ENCODE results near the gene FKBP8.

FKBP8 gene

DNA sequence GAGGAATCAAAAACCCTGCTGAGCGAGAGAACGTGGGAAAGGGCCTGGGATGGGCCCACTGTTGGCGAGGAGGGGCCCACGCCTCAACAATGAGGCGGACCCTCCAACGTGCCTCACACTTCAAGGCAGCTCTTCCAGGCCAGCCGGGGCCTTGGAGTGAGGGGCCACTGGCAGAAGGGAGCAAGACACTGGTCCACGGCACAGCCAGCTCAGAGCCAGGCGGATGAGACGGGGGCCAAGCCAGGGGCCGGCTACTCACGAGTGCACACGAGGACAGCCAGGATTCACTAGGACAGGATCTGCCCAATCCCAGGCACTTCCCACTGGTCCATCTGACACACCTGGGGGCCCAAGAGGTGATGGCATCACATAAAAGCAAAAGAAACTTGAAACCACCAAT is 42.0 kb downstream of the FKBP8 start:
- no peak for DNase-seq

DNA sequence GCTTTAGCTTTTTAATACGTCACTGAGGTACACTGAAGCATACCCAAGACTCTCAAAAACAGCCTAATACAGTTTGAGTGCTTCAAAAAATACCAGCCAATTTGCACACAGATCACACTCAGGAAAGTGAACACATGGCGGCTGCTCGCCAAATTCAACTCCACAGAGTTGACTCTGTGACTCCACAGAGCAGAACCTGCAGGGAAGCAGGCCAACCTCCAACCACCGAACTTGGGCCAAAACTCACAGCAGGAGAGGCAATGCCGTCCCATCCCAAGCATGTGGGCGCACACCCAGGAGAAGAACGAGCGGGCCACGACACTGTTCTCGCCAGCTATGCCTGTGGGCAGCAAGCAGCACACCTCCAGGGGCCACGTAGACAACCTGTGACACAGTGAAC is 42.6 kb downstream of the FKBP8 start:
- no peak for DNase-seq

DNA sequence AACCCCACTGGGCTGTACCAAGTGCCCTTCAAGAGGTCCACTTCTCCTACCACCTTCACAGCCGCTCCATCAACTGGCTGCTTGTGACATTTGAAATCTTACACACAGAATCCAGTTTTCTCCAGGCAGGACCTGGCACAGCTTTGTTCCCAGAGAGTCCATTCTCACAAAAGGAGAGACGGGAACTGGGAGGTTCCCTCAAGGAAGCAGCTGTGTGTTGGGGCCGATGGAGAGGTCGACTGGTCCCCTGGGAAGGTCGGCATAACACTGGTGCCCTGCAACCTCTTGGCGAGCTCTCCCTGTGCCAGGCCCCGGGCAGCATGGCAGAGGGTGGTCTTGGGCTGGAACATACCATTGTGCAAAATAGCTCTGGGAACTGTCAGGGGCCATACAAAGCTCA is 43.0 kb downstream of the FKBP8 start:
- peak; percentile 26 for DNase-seq

DNA sequence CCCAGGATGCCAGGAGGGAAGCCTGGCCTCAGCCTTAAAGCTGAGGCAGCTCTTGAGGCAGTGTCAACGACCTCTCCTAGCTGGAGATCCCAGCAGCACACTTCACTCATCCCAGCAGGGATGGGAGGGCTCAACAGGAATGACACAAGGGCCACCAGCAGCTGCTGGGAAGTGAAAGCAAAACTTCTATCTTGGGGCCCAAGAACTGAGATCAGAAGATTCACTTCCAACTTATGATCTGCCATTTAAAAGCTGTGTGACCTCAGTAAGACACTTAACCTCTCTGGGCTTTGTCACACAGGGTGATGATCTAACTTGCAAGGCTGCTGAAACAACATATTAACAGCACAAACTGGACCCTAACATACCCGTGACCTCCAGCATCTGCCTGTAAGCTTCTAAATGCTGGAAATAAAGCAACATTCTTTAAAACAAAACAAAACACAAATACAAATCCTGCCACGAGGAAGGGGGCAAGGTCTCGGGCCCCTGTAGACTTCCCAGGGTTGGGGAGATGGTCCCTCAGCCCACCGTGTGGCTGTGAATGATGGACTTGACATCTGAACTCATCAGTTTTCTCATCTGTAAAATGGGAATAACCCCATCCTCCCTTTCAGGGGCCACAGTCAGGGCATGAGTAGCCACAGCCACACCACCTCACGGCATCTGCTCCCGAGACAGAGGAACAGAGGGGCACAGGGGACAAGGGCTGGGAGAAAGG is 44.2 kb downstream of the FKBP8 start:
- DNase-seq: no peak

DNA sequence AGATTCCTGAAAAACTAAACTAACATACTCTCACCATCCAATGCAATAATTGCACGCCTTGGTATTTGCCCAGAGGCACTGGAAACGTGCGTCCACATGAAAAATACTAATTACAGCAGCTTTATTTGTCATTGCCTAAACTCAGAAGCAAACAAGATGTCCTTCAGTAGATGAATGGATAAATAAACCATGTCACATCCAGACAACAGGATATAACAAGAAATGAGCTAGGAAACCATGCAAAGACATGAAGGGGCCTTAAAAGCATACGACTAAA is 46.5 kb downstream of the FKBP8 start:
- no peak for DNase-seq

GRCh38 chr19:18496167-18496979 is 47.0 kb downstream of the FKBP8 start:
- peak; percentile 10 for DNase-seq

DNA sequence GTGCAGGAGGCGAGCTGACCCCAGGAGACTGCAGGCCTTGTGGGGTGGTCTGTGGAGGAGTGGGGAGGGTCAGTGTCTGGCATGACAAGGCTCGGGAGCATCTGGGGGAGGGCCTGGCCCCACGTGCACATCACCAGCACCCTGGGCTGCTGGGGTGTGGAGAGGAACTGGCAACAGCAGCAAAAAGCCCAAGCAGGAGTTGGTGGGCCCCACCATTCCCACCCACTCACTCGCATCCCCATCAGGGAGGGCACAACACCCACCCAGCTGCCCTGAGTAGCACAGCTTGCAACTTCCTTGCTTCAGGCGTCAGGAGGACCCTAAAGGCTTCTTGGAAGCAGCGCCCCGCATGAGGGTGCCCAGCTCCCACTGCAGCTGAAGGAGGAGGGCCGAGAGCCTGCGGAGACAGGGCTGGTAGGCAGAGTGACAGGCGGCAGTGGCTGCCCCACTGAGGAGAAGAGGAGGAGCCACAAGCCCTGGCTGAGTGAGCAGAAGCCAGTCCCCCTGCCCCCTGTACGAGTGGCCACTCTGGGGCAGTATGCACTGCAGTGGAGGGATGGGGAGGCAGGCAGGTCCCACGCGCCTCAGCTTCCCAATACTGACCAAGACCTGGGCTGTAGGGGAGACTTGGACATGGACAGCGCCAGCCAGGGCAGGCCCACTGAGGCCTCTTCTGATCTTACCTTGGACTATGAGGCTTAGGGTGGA is 48.0 kb downstream of the FKBP8 start:
- DNase-seq: no peak

GRCh38 chr19:18494267-18494607 is 49.1 kb downstream of the FKBP8 start:
- no peak for DNase-seq

DNA sequence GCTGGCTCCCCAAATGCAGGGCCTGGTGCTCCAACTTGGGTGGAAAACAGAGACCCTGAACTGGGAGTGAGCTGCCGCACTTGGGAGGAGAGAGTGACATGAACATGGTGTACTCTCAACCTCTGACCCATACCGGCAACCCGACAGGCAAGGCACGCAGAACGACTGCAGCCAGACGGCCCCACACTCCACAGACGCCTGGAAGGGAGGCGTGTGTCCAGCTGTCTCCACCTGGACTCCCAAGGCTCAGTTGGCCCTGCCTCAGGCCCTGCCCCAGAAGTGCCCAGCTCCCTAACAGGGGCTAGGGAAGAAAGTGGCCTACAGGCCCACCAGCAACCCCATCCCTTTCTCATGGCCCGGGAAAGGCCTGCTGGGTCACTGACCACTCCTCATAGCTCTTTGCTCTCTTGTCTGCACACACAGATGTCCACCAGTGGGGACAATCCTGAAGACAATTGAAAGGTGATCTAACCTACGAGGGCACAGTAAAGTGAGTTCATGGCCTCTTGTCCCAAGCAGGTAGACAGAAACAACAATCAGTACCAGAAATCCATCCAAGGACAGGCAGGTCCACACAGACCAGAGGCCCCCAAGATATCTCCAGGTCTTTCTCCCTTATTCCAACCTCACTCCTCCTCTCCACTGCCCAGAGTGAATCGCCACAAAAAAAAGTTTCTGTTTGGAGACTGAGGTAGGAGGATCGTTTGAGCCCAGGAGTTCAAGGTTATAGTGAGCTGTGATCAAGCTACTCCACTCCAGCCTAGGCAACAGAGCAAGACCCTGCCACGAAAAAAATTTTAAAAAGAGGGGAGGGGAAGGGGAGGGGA is 49.7 kb downstream of the FKBP8 start:
- DNase-seq: no peak

DNA sequence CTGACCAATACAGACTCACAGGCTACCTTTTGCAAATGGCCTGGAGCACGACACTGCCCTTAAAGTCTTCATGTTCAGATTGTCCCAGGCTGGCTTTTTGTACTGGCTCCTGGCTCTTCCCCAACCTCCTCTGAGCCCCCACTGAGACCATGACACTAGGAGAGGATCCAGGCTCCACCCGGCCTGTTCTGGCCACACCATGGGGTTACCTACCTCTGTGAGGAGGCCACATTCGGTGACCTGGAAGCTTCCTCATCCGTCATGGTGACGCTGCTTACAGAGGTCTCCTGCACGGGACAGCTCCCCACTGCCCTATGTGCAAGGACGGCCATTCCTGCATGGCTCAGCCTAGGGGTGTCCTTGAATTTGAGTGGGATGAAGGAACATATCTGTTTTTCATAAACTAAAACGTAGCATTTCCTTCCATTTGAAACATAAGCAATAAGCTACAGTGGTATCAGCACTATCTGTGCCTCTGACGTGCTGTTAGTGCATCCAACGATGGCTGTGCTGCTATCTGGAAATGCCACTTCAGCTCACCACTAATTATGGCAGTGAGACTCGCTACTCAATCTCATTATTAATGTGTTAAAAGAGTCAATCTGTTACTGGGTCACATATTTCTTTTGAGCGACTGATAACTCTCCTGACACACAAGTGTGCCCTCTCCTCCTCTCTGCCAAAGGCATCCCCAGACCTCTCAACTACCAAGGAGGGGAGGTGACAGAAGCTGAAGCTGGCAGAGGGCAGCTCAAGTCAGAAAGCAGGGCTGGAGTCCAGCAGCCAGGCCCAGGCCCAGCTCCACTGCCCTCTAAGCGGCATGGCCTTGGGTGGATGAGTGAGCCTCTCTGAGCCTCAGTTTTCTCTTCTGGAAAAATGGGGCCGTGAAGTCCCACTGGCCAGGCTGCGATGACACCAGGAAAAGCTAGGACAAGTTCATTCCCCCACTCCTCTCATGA is 51.1 kb downstream of the FKBP8 start:
- DNase-seq: no peak

GRCh38 chr19:18490728-18491127 is 52.6 kb downstream of the FKBP8 start:
- no peak for DNase-seq

DNA sequence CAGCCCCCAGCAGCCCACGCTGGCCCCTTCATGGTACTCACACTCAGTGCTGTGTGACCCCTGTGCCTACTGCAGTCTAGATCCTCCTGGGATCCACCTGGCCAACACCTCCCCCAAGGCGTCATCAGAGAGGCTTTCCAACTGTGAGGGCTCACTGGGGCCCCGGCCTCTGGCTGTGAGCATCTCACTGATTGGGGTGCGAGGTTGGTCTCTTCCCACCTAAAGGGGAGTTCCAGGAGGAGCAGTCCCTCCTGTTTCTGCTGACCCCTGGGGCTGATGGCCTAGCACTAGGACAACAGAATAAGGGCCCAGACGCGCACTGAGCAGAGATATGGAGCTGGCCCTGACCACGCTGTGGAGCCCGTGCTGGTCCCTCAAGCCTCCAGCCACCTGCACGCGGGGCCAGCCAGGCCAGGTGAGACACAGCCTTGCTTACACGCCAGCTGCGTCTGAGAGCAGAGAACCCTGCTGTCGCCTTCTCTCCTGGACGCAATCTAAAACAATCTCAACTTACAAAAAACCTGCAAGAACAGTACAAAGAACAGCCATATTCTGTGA is 53.7 kb downstream of the FKBP8 start:
- DNase-seq: no peak

DNA sequence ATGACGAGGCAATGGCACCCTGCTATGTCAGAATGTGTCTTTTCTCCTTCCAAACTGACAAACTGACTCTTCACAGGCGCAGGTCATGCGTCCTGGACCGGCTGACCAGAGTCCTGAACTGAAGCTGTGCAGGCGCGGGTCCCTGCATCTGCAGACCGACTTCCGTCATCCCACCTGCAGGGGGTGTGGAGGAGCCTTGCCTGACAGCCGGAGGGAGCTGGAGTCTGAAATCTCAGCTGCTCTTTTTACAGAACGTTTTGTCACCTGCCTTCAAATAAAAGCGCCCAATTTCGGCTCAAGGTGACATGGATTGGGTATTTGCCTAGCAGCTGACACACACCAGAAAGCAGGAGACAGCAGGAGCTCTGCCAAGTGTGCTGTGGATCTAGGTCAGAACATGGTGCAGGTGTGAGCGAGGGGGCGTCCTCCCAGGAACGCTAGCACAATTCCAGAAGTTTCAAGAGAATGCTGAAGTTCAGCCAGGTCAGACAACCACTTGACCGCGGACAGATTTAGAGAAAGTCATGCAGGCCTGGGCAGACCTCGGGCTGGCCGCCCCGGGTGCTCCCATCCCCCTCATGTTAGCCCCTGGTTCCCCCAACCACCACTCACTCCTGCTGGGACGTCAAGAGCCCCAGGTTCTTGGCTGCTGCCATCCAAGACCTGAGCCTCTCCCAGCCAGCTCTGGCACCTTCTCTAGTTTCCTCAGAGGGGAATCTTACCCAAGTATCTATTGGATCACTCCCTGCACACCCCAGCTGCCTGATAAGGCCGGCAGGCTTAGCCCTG is 54.3 kb downstream of the FKBP8 start:
- DNase-seq: peak; percentile 18

GRCh38 chr19:18488403-18488723 is 55.0 kb downstream of the FKBP8 start:
- no peak for DNase-seq

DNA sequence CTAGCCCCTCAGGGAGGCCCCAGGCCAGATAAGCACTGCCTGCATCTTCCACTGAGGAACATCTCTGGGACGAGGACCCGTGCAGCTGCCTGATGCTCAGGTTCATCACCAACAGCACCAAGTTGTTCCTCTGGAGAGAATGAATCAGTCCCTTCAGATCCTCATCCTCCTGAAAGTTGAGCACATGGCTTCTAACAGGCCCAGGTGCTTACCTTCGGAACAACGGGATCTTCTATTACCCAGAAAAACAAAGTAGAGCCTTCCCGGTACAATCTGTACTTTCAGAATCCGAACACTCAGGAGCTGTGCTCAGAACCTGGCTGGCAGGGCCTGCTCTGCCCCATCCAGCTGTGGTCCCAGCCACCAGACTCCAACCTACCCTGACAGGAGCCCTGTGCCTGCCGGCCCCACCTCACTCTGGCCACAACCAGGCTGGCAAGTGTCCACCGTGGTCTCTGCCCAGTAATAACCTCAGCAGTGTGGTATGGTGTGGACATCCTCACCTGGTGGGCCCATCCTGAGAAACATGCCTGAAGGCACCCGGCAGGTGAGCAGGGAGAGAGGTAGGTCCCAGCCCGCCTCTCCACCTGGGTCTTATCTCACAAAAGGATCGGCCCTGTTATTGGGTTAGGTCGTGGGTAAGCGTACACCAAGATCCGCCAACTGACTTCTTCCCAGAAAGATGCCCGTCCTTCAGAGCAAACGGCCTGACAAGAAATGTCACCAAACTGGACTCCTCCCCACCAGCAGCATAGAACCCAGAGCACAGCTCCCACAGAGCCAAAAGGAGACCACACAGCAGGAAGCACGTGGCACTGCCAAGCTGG is 55.6 kb downstream of the FKBP8 start:
- no peak for DNase-seq

DNA sequence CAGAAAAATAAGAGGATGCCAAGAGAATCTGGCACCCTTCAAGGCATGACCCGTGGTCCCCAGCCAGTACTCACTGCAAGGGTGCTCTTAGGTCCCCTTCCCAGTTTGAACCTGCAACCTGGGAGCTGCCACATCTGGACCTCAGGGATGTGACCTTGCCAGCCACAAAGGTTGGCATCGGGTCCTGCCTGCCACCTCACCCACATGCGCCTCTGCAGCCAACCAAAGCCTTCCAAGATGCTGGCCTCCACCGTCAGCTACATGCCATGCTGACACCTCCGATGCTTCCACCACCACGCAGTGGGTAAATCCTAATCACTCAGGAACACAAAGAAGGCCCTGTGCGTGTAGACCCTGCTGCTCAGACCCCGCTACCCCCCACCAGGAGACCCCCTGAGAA is 56.6 kb downstream of the FKBP8 start:
- no peak for DNase-seq

DNA sequence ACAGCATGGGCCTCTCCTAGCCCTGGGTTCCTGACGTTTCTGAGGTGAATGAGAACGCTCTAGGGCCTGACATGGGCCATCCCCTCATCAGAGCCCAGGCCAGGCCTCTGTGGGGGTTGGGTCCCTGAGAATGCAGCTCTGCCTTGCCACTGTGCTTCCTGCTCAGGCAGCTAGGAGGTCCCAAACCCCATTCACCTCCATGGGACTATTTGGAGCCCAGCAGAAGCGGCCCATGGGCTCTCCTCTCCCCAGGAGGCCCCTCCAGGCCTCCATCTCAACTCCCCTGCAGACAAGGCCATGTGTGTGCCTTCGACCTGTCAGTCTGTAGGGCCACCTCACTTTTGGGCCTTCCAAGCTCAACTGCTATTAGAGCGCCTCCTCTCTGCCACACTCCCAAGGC is 58.4 kb downstream of the FKBP8 start:
- no peak for DNase-seq

DNA sequence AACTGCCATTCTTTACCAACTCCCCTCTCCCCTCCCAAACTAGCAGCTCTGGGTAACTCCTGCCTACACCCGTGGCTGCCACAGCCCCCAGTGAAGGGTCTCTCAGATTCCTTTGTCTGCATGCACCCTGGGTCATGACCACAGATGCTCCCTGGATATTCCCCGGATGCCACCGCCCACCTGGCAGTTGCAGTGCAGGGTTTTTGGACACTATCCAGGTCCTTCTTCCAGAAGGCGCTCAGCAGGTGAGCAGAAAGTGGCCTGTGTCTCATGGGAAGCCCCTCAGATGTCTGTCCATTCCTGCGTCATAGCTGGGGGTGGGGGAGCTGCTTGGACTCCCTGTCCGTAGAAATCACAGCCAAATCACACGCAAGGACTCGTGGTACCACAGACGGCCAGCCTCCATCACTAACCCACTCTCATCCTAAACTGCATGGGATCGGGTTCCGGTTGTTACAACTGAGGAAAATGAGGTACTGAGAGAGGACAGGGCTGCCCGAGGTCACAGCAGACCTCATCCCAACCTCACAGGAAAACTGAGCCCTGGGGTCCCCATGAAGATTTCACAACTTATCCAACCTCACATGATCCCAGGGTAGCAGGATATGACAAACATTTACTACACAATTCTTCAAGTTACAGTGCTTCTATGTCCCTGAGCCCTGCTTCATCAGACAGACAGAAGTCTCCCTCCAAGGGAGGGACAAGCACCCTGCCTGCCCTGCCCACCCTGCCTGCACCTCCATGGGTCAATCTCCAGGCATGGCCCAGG is 60.1 kb downstream of the FKBP8 start:
- DNase-seq: peak; percentile 61
